Skeletal muscle tissue (tissue), 4 donors: ENCODE data around the gene TRIM34. TPM values are rescaled to one million over a fixed set of nuclear protein-coding genes. Genes with fewer than 3 reads are reported as not detected.
"Not testable (repeated sequence)": the region's sequence is repeated elsewhere in the genome, so short reads cannot be mapped to it uniquely, and the experiment has no call there.

Experiments
- H3K27ac ChIP-seq: one replicate; pipeline ENCODE4 v1.7.0; 2013; ENCODE audit warnings: mild to moderate bottlenecking, low read depth, low read length, inconsistent platforms
- H3K27me3 ChIP-seq, 3 donors: one replicate each; pipeline ENCODE4 v1.7.0; 2013; ENCODE audit warnings: low read length in 3 of 3; ENCODE audit not compliant: control insufficient read depth in 3 of 3, insufficient read depth in 3 of 3
- H3K36me3 ChIP-seq, 3 donors: one replicate each; pipeline ENCODE4 v1.7.0; 2013; ENCODE audit warnings: low read length in 3 of 3; ENCODE audit not compliant: control insufficient read depth in 3 of 3, insufficient read depth in 3 of 3
- H3K4me1 ChIP-seq, 3 donors: one replicate each; pipeline ENCODE4 v1.7.0; 2013; ENCODE audit warnings: low read length in 3 of 3, mild to moderate bottlenecking in 3 of 3; ENCODE audit not compliant: control insufficient read depth in 3 of 3, insufficient read depth in 3 of 3
- H3K4me3 ChIP-seq, 3 donors: one replicate each; pipeline ENCODE4 v1.7.0; 2013; ENCODE audit warnings: low read length in 3 of 3
- H3K9ac ChIP-seq, 3 donors: one replicate each; pipeline ENCODE4 v1.7.0; 2013; ENCODE audit warnings: low read length in 3 of 3, mild to moderate bottlenecking in 3 of 3, moderate library complexity in 2 of 3, low read depth in 1 of 3
- H3K9me3 ChIP-seq, 3 donors: one replicate each; pipeline ENCODE4 v1.7.0; 2013; ENCODE audit warnings: low read length in 3 of 3; ENCODE audit not compliant: control insufficient read depth in 3 of 3
- total RNA-seq: library from RNA; depleted of rRNA; stranded (reverse); fragments of >200 nt; gene quantifications from one replicate; pipeline ENCODE4 v1.2.3, GENCODE V29; 2014
- donor health status: Osteomylitis.

TRIM34 gene
- total RNA-seq, 1 donor from 2014 or later = 6.8 TPM

- Histone ChIP-seq H3K4me3 (peak within 1 kb of the TSS; percentile 56 to 83 (median 72)), H3K27ac (no peak within 1 kb of the TSS), H3K9ac (peak within 1 kb of the TSS; percentile 41 to 74 (median 73))
Observed at GRCh38 chr11:5596607-5597201, 28.1 kb upstream of the TRIM34 start, which contains the start of gene TRIM6. TSS of gene TRIM6 (plus strand) at chr11:5596637. CDS start at chr11:5596898, 261 bp downstream.

GRCh38 chr11:5597953-5598352 lies 26.8 kb upstream of the TRIM34 start:
- Histone ChIP-seq H3K27ac (no peak overlapping the region), H3K36me3 (no peaks in the 10 kb centered on the region), H3K4me1 (peaks cover 0 to 5% (median 3%) of the 10 kb centered on the region in 3 donors), H3K4me3 (no peak overlapping the region), H3K27me3 (no peaks in the 10 kb centered on the region), H3K9me3 (no peaks in the 10 kb centered on the region), H3K9ac (no peak overlapping the region)

More at GRCh38 chr11:5596607-5597201, 28.1 kb upstream of the TRIM34 start, which contains the start of gene TRIM6:
- Histone ChIP-seq H3K27me3 (no peaks in the 10 kb centered on the region), H3K4me1 (peaks cover 0 to 5% (median 3%) of the 10 kb centered on the region in 3 donors), H3K9me3 (no peaks in the 10 kb centered on the region), H3K36me3 (no peaks in the 10 kb centered on the region)

DNA sequence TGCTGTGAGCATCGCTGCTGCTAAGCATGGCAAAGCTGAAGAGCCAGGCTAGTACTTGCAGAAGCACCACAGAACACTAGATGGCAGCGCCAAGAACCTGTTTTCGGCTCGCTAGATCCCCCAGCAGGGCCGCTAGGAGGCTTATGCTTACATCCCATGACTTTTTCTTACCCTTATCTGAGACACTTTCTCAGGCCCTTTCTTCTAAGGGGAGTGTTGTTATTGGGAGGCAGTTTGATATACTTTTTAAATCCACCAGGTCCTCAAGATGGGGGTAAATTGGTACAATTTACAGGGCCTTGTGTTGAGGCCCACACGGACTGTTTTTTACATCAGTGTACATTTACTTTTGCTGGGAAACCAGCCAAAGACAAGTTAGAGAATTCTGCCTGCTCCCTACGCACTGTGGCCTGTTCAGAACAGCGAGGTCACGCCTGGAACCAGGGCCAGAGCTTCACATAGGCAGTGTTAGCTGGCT lies 24.4 kb upstream of the TRIM34 start:
- H3K27ac ChIP-seq = no peak overlapping the region
- no peaks in the 10 kb centered on the region for H3K36me3 ChIP-seq
- H3K27me3 ChIP-seq = no peaks in the 10 kb centered on the region
- H3K4me3 ChIP-seq = no peak overlapping the region
- peak overlapping the region in 1 of 3 donors; percentile 8 for H3K9ac ChIP-seq
- peaks cover 0 to 5% (median 3%) of the 10 kb centered on the region in 3 donors for H3K4me1 ChIP-seq
- H3K9me3 ChIP-seq = no peaks in the 10 kb centered on the region

DNA sequence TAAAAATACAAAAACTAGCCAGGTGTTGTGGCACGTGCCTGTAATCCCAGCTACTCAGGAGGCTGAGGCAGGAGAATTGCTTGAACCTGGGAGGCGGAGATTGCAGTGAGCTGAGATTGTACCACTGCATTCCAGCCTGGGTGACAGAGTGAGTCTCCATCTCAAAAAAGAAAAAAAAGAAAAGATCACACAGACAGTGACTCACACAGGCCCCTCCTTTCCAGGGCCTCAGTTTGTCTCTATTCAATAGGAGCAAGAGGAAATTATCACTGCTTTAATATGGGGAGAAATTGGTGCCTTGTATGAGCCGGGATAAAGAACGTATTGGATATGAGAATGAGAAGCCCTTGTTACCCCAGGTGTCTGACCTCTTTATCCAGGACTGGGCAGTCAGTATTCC lies 22.0 kb upstream of the TRIM34 start:
- H3K27me3 ChIP-seq, H3K9me3 ChIP-seq, H3K27ac ChIP-seq, H3K4me3 ChIP-seq, H3K4me1 ChIP-seq, H3K9ac ChIP-seq, H3K36me3 ChIP-seq: not testable (repeated sequence)

- no peaks in the 10 kb centered on the region for H3K4me1 ChIP-seq
- no peak overlapping the region for H3K9ac ChIP-seq
- H3K9me3 ChIP-seq = no peaks in the 10 kb centered on the region
- H3K4me3 ChIP-seq = no peak overlapping the region
- no peaks in the 10 kb centered on the region for H3K27me3 ChIP-seq
- no peaks in the 10 kb centered on the region for H3K36me3 ChIP-seq
- no peak overlapping the region for H3K27ac ChIP-seq
Observed at GRCh38 chr11:5603326-5603725, 21.5 kb upstream of the TRIM34 start.

- no peaks in the 10 kb centered on the region for H3K9me3 ChIP-seq
- H3K9ac ChIP-seq = no peak overlapping the region
Observed at GRCh38 chr11:5604896-5605295, 19.9 kb upstream of the TRIM34 start.

DNA sequence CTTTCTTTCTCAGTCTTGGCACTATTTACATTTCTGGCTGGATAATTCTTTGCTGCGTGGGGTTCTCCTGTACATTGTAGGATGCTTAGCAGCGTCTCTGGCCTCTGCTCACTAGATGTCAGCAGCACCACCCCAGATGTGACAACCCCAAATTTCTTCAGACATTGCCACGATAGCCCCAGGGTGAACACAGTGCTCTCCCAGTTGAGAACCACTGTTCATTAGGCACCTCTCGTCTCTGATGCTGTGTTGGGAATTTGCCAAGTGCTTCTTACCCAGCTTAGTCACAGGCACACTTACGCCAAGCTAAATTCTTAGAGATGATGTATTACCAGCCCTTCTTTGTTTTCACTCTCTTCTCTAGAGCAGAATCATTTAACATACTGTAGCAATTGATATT lies 19.0 kb upstream of the TRIM34 start:
- Histone ChIP-seq H3K9ac (no peak overlapping the region), H3K27me3 (no peaks in the 10 kb centered on the region), H3K4me1 (no peaks in the 10 kb centered on the region), H3K36me3 (no peaks in the 10 kb centered on the region), H3K4me3 (no peak overlapping the region), H3K9me3 (no peaks in the 10 kb centered on the region), H3K27ac (no peak overlapping the region)

More at GRCh38 chr11:5604896-5605295, 19.9 kb upstream of the TRIM34 start:
- no peaks in the 10 kb centered on the region for H3K27me3 ChIP-seq
- no peaks in the 10 kb centered on the region for H3K36me3 ChIP-seq
- no peaks in the 10 kb centered on the region for H3K4me1 ChIP-seq
- H3K4me3 ChIP-seq = no peak overlapping the region
- no peak overlapping the region for H3K27ac ChIP-seq

DNA sequence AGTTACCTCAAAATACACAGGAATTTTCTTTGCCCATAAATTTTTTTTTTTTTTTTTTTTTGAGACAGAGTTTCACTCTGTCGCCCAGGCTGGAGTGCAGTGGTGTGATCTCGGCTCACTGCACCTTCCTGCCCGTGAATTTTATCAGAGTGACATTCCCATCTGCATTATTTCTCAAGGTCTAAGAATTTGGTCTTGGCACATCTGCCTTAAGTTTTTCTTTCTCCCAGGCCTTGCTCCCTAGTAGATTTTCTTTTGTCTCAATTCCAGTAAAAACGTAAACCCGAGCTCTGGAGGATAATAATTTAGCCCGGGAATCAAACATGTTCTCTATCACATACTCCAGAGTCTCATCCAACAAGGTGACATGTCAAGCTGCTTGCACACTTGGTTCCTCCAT lies 16.0 kb upstream of the TRIM34 start:
- Histone ChIP-seq H3K27ac (no peak overlapping the region), H3K9ac (no peak overlapping the region), H3K9me3 (no peaks in the 10 kb centered on the region), H3K4me3 (no peak overlapping the region), H3K36me3 (no peaks in the 10 kb centered on the region), H3K27me3 (no peaks in the 10 kb centered on the region), H3K4me1 (no peaks in the 10 kb centered on the region)

DNA sequence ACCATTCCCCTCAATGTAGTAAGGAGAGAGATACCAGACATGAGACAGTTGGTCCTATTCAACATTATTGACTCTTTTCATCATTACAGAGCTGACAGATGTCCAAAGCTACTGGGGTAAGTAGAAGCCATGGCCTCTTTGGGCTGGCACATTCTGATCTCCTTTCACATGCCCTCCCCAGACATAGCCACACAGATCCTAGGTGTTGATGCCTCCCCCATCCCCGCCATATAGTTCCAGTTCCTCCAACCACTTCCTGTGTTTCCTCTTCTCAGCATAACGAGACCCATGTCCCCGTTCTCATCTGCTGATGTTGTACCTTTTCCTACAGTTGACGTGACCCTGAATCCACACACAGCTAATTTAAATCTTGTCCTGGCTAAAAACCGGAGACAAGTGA lies 14.4 kb upstream of the TRIM34 start:
- no peaks in the 10 kb centered on the region for H3K36me3 ChIP-seq
- H3K4me1 ChIP-seq = no peaks in the 10 kb centered on the region
- no peak overlapping the region for H3K9ac ChIP-seq
- H3K9me3 ChIP-seq = no peaks in the 10 kb centered on the region
- no peak overlapping the region for H3K4me3 ChIP-seq
- no peak overlapping the region for H3K27ac ChIP-seq
- H3K27me3 ChIP-seq = no peaks in the 10 kb centered on the region

DNA sequence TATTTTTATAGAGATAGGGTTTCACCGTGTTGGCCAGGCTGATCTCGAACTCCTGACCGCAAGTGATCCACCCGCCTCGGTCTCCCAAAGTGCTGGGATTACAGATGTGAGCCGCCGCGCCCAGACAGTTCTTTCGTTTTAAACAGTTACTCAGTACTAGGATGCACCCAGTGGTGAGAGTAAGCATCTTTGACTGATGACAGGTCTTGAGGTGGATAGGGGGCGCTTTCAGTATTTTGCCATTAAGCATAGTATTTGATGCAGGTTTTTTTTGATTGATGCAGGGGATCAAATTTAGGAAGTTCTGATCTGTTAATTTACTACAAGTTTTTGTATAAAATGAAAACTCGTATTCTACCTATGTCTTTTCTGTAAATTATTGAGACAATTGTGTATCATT lies 13.2 kb upstream of the TRIM34 start:
- H3K27ac ChIP-seq = no peak overlapping the region
- H3K4me1 ChIP-seq = no peaks in the 10 kb centered on the region

More for the DNA sequence above, 13.2 kb upstream of the TRIM34 start:
- H3K4me3 ChIP-seq = no peak overlapping the region
- H3K27me3 ChIP-seq = no peaks in the 10 kb centered on the region
- H3K9ac ChIP-seq = no peak overlapping the region
- H3K9me3 ChIP-seq = no peaks in the 10 kb centered on the region
- no peaks in the 10 kb centered on the region for H3K36me3 ChIP-seq
